Body of pancreas (tissue), 4 donors: ENCODE data around the gene H1-8.

Experiments used
- POLR2A ChIP-seq, 3 donors: fragments of 450-650 bp; IDR thresholded peaks; one replicate each; pipeline ENCODE4 v1.6.1; 2016; ENCODE audit warnings: antibody characterized with exemption in 3 of 3, mild to moderate bottlenecking in 2 of 3
- TF ChIP-seq, protein P1 (sequence below), 7 experiments: fragments of 450-650 bp in 4 of 7; fragments of 200-600 bp in 3 of 7; sonication (generic) in 3 of 7; IDR thresholded peaks; one replicate each; pipeline ENCODE4 v1.5.1; 2016 to 2019; ENCODE audit warnings: antibody characterized with exemption in 7 of 7

GRCh38 chr3:129517516-129517915 is 25.5 kb upstream of the H1-8 start:
- TF ChIP-seq, protein P1, sequence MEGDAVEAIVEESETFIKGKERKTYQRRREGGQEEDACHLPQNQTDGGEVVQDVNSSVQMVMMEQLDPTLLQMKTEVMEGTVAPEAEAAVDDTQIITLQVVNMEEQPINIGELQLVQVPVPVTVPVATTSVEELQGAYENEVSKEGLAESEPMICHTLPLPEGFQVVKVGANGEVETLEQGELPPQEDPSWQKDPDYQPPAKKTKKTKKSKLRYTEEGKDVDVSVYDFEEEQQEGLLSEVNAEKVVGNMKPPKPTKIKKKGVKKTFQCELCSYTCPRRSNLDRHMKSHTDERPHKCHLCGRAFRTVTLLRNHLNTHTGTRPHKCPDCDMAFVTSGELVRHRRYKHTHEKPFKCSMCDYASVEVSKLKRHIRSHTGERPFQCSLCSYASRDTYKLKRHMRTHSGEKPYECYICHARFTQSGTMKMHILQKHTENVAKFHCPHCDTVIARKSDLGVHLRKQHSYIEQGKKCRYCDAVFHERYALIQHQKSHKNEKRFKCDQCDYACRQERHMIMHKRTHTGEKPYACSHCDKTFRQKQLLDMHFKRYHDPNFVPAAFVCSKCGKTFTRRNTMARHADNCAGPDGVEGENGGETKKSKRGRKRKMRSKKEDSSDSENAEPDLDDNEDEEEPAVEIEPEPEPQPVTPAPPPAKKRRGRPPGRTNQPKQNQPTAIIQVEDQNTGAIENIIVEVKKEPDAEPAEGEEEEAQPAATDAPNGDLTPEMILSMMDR (IDR thresholded peaks at IDR 0.05): no peak
- no peak for TF ChIP-seq POLR2A (IDR thresholded peaks at IDR 0.05)
